A673 (cell line): Measurements from ENCODE around the gene HNRNPM. TPM values are rescaled to one million over a fixed set of nuclear protein-coding genes. Genes with fewer than 3 reads are reported as not detected.
"Not testable (repeated sequence)": the region's sequence is repeated elsewhere in the genome, so short reads cannot be mapped to it uniquely, and the experiment has no call there.

Experiments
- BruUV-seq: library from RNA; stranded (reverse); fragments of 400-500 nt; replicated peaks from 2 replicates; lab custom pipeline; 2021; lab: Mats Ljungman, UMichigan
- CTCF ChIA-PET: fragments of 300-600 bp; sonication (Branson Sonifier 250); formaldehyde crosslinking; loops from one replicate; lab custom pipeline; 2022; ENCODE audit warnings: antibody characterized with exemption; lab: Charles Lee
- POLR2A ChIA-PET: fragments of 300-600 bp; sonication (Branson Sonifier 250); formaldehyde crosslinking; loops from one replicate; lab custom pipeline; 2022; ENCODE audit warnings: antibody characterized with exemption; ENCODE audit not compliant: low non-redundant PET; lab: Charles Lee
- DNase-seq: peaks from one replicate; pipeline ENCODE4 v3.0.0-alpha.2; 2015; ENCODE audit warnings: low spot score
- H3K27ac ChIP-seq: fragments of 200-600 bp; sonication (generic); 2 replicates; pipeline ENCODE4 v1.5.1; 2016; ENCODE audit warnings: mixed run types, low read depth, mild to moderate bottlenecking, mixed read lengths, antibody characterized with exemption, low read length; ENCODE audit not compliant: poor library complexity, severe bottlenecking
- H3K27me3 ChIP-seq: fragments of 200-600 bp; sonication (generic); replicated peaks from 2 replicates; pipeline ENCODE4 v1.6.1; 2017; ENCODE audit warnings: mixed run types, low read depth, mild to moderate bottlenecking, mixed read lengths, antibody characterized with exemption, low read length; ENCODE audit not compliant: insufficient read depth, poor library complexity
- H3K36me3 ChIP-seq: fragments of 200-600 bp; sonication (generic); 2 replicates; pipeline ENCODE4 v1.6.1; 2016; ENCODE audit warnings: mixed run types, mild to moderate bottlenecking, mixed read lengths, antibody characterized with exemption, low read length; ENCODE audit not compliant: insufficient read depth, poor library complexity, severe bottlenecking
- H3K4me1 ChIP-seq: fragments of 200-600 bp; sonication (generic); 2 replicates; pipeline ENCODE4 v1.6.1; 2017; ENCODE audit warnings: mixed run types, mild to moderate bottlenecking, mixed read lengths, antibody characterized with exemption, low read length; ENCODE audit not compliant: insufficient read depth, poor library complexity, severe bottlenecking
- H3K4me3 ChIP-seq: fragments of 200-600 bp; sonication (generic); 2 replicates; pipeline ENCODE4 v1.5.1; 2016; ENCODE audit warnings: low read depth, mixed run types, mild to moderate bottlenecking, mixed read lengths, low read length; ENCODE audit not compliant: poor library complexity, severe bottlenecking
- H3K9me3 ChIP-seq: fragments of 200-600 bp; sonication (generic); 2 replicates; pipeline ENCODE4 v1.6.1; 2016; ENCODE audit warnings: mixed run types, low read depth, mild to moderate bottlenecking, mixed read lengths, antibody characterized with exemption, low read length; ENCODE audit not compliant: poor library complexity, severe bottlenecking
- CTCF ChIP-seq: fragments of 300-800, 200-600 bp; sonication (generic); conservative IDR thresholded peaks from 2 replicates; pipeline ENCODE4 v1.5.1; 2017; ENCODE audit warnings: low read depth, mild to moderate bottlenecking, antibody characterized with exemption, low read length, moderate library complexity, mixed read lengths
- EZH2 ChIP-seq: fragments of 200-600 bp; sonication (generic); IDR thresholded peaks from 2 replicates; pipeline ENCODE4 v1.6.1; 2017; ENCODE audit warnings: borderline replicate concordance, low read depth, mild to moderate bottlenecking, mixed read lengths, antibody characterized with exemption, low read length; ENCODE audit not compliant: poor library complexity, severe bottlenecking
- intact Hi-C: fragments of 100-400 bp; cut with micrococcal nuclease; formaldehyde crosslinking; loops from one replicate; pipeline ENCODE4 v1.10.0; 2022; ENCODE audit not compliant: unreplicated experiment
- total RNA-seq: library from RNA; stranded (reverse); gene quantifications from 2 replicates; pipeline ENCODE4 v1.2.3, GENCODE V29; 2021

Gene HNRNPM
- total RNA-seq, 1 experiment from 2014 or later: 436 TPM

GRCh38 chr19:8438236-8438635 lies 6.5 kb upstream of the HNRNPM start:
- Histone ChIP-seq H3K9me3 (no peaks in the 10 kb centered on the region), H3K4me1 (no peaks in the 10 kb centered on the region), H3K4me3 (no peak overlapping the region), H3K27ac (no peak overlapping the region), H3K27me3 (no peaks in the 10 kb centered on the region), H3K36me3 (no peaks in the 10 kb centered on the region)
- no TSS peak for BruUV-seq
- TF ChIP-seq CTCF (no peak), EZH2 (no peak)
- CTCF ChIA-PET: interaction anchor here (0.7 kb wide), 1 partner anchor 140 kb away, joined by 3 read pairs; no protein-coding TSS in a partner anchor
- no peak for DNase-seq
- intact Hi-C loops: no loop called here
- POLR2A ChIA-PET: no interaction called here

- no TSS peak for BruUV-seq
- Histone ChIP-seq H3K4me3 (no peak overlapping the region), H3K36me3 (peaks cover 12% of the 10 kb centered on the region), H3K9me3 (no peaks in the 10 kb centered on the region), H3K27ac (no peak overlapping the region), H3K4me1 (peaks cover 9% of the 10 kb centered on the region), H3K27me3 (no peaks in the 10 kb centered on the region)
- ChIA-PET POLR2A (no interaction called here), CTCF (interaction anchor here (1.8 kb wide), 1 partner anchor 29 kb away, joined by 5 read pairs; the partner anchor contains the start of gene MARCHF2)
- intact Hi-C loops: no loop called here
- TF ChIP-seq CTCF: no peak
- TF ChIP-seq EZH2: no peak
- DNase-seq: no peak
Observed at GRCh38 chr19:8441725-8442544, 2.8 kb upstream of the HNRNPM start.

- H3K27me3 ChIP-seq, intact Hi-C loops, DNase-seq, H3K9me3 ChIP-seq: not testable (repeated sequence)
- ChIA-PET POLR2A (interaction anchor here (0.6 to 0.7 kb wide), 4 partner anchors 71 to 162 kb away, joined by 3 to 4 read pairs (median 4); no protein-coding TSS in a partner anchor), CTCF (interaction anchor here (0.6 to 1.2 kb wide), 3 partner anchors 31 to 135 kb away, joined by 3 to 12 read pairs (median 4); partner anchors contain the start of gene MARCHF2)
- BruUV-seq: TSS peak; percentile 69
- H3K4me1 ChIP-seq: peaks cover 23% of the 10 kb centered on the region
- peak overlapping the region; percentile 95 for H3K4me3 ChIP-seq
- peak overlapping the region; percentile 99 for H3K27ac ChIP-seq
- peaks cover 22% of the 10 kb centered on the region for H3K36me3 ChIP-seq
Observed at GRCh38 chr19:8444140-8444676, 567 bp upstream of the HNRNPM start.
